GM19023 (cell line): ENCODE results near the gene OR8K1.

Experiments used
- ATAC-seq: cut with Tn5 transposase; IDR thresholded peaks from one replicate; pipeline ENCODE4 v1.9.1; 2021; ENCODE audit warnings: mild to moderate bottlenecking, moderate library complexity; ENCODE audit not compliant: unreplicated experiment

OR8K1 gene

GRCh38 chr11:56345739-56346138, at the start of gene OR8K1:
Gene OR8K1 (plus strand): TSS chr11:56346039. CDS start chr11:56346039, 0 bp downstream.
- no peak for ATAC-seq

GRCh38 chr11:56296898-56297297, 48.9 kb upstream of the OR8K1 start:
- ATAC-seq: no peak

- no peak for ATAC-seq
Measured at GRCh38 chr11:56307836-56308235, 38.0 kb upstream of the OR8K1 start.

GRCh38 chr11:56314844-56315243, 31.0 kb upstream of the OR8K1 start, which contains the start of gene OR8K3:
Gene OR8K3 (plus strand): TSS chr11:56315144. CDS start chr11:56318307, 3,163 bp downstream.
- no peak for ATAC-seq

- ATAC-seq: no peak
Measured at GRCh38 chr11:56331861-56332491, 13.9 kb upstream of the OR8K1 start.

- no peak for ATAC-seq
Measured at GRCh38 chr11:56333156-56333555, 12.7 kb upstream of the OR8K1 start.

- no peak for ATAC-seq
Measured at GRCh38 chr11:56340289-56340688, 5.5 kb upstream of the OR8K1 start.

- no peak for ATAC-seq
Measured at GRCh38 chr11:56353991-56354390, 8.2 kb downstream of the OR8K1 start, which contains the start of gene OR8J1. Gene OR8J1 (plus strand): TSS chr11:56354291. CDS start chr11:56360247, 5,956 bp downstream.

GRCh38 chr11:56375324-56375723, 29.5 kb downstream of the OR8K1 start, which contains the start of gene OR8U1:
Gene OR8U1 (plus strand): TSS chr11:56375624. CDS start chr11:56375624, 0 bp downstream.
- no peak for ATAC-seq

- ATAC-seq: no peak
Measured at GRCh38 chr11:56380120-56380519, 34.3 kb downstream of the OR8K1 start.

- ATAC-seq: no peak
Measured at GRCh38 chr11:56394381-56394780, 48.5 kb downstream of the OR8K1 start.

GRCh38 chr11:56396047-56396446, 50.2 kb downstream of the OR8K1 start:
- ATAC-seq: no peak
